ENCODE data around the gene PDP2. TPM values are rescaled to one million over a fixed set of nuclear protein-coding genes. Genes with fewer than 3 reads are reported as not detected.

Gene PDP2
- polyA plus RNA-seq, 1 donor (not counting 4 experiments of a cell fraction or from before 2014, with no cell fraction given) = 18.5 TPM

DNA sequence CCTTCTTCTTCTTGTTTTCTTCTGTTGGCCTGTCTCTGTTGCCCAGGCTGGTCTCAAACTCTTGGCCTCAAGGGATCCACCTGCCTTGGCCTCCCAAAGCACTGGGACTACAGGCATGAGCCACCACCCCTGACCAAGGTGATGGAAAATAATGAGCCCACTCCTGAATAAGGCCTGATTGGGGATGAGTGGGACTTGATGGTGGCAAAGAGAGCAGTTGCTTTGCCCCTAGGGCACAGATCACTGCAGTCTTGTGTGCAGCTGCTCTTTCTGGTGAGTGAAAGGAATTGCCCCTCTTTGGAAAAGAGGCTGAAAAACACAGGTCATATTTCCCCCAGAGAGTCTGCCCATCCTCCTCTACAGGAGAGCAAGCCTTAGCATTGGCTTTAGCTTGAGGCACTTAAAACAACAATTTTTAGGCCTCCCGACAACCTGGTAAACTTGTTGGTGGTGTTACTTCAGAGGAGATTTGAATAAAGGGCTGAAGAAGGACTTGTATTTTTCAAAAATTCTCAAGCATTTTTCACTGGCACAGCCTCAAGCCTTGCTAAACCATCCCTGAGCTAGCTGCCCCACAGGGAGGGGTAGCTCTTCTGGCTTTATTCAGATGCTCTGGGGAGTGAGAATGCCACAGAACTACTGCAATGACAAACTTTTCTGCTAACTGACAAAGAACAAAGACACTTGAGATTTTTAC is 6.1 kb upstream of the PDP2 start:
- no peaks in the 10 kb centered on the region for H4K20me1 ChIP-seq (ENCODE audit: control insufficient read depth, extremely low read depth, insufficient read depth, low read length)
- no peak overlapping the region for H2AFZ ChIP-seq (ENCODE audit: control insufficient read depth, low read length)
- no peak overlapping the region for H3K9ac ChIP-seq (ENCODE audit: control insufficient read depth, extremely low read depth, insufficient read depth, low read length)
- dilution Hi-C loops (cut with MboI; ENCODE audit: extremely low pct_ligation_motif_present, low sequenced_read_pairs) = no loop called here
- no peaks in the 10 kb centered on the region for H3K9me1 ChIP-seq (ENCODE audit: control insufficient read depth, extremely low read depth, insufficient read depth, low read length)
- no peaks in the 10 kb centered on the region for H3K27me3 ChIP-seq (ENCODE audit: control insufficient read depth, extremely low read depth, insufficient read depth, low read length)
- no peaks in the 10 kb centered on the region for H3K79me2 ChIP-seq (ENCODE audit: control insufficient read depth, insufficient read depth, low read length)
- peaks cover 5% of the 10 kb centered on the region for H3K4me1 ChIP-seq (ENCODE audit: control insufficient read depth, extremely low read depth, insufficient read depth, low read length)
- no peaks in the 10 kb centered on the region for H3K9me3 ChIP-seq (ENCODE audit: control insufficient read depth, low read depth, low read length)
- H3K4me3 ChIP-seq (ENCODE audit: control insufficient read depth in 2 of 3, extremely low read depth in 1 of 3, insufficient read depth in 2 of 3, low read depth in 1 of 3, low read length in 3 of 3) = no peak overlapping the region
- H3K36me3 ChIP-seq (ENCODE audit: control insufficient read depth in 2 of 2, extremely low read depth in 1 of 2, insufficient read depth in 2 of 2, low read length in 2 of 2) = no peaks in the 10 kb centered on the region
- TF ChIP-seq, protein P1, sequence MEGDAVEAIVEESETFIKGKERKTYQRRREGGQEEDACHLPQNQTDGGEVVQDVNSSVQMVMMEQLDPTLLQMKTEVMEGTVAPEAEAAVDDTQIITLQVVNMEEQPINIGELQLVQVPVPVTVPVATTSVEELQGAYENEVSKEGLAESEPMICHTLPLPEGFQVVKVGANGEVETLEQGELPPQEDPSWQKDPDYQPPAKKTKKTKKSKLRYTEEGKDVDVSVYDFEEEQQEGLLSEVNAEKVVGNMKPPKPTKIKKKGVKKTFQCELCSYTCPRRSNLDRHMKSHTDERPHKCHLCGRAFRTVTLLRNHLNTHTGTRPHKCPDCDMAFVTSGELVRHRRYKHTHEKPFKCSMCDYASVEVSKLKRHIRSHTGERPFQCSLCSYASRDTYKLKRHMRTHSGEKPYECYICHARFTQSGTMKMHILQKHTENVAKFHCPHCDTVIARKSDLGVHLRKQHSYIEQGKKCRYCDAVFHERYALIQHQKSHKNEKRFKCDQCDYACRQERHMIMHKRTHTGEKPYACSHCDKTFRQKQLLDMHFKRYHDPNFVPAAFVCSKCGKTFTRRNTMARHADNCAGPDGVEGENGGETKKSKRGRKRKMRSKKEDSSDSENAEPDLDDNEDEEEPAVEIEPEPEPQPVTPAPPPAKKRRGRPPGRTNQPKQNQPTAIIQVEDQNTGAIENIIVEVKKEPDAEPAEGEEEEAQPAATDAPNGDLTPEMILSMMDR (optimal IDR thresholded peaks at IDR 0.05 in 1 of 3, IDR thresholded peaks at IDR 0.05 in 1 of 3, conservative IDR thresholded peaks at IDR 0.05 in 1 of 3; ENCODE audit: extremely low read depth in 1 of 3, insufficient read depth in 2 of 3, low read length in 3 of 3) = no peak
- H3K27ac ChIP-seq (ENCODE audit: control insufficient read depth, insufficient read depth, low read length) = no peak overlapping the region
- no peak overlapping the region for H3K4me2 ChIP-seq (ENCODE audit: control insufficient read depth, extremely low read depth, insufficient read depth, low read depth, low read length)
- FAIRE-seq = no peak
- DNase-seq (ENCODE audit: low read depth, low spot score) = no peak

DNA sequence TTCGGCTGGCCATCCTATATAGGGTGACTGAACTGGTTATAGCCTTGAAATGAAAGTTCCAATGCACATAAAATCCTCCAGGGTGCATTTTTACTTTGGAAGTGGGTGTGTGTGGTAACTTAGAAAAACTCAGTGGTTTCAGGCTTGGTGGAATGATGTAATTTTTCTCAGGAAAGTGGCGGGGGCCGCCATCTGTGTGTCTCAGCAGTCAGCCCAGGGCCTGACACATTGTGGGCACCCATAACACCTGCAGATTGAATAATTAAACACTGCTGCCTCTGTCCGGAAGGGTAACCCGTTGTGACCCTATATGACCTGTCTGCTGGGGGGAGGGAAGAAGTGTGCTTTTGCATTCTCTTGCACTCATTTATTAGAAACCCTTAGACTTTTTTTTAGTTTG is 2.2 kb upstream of the PDP2 start:
- no peak overlapping the region for H3K9ac ChIP-seq (ENCODE audit: control insufficient read depth, extremely low read depth, insufficient read depth, low read length)
- no peak overlapping the region for H2AFZ ChIP-seq (ENCODE audit: control insufficient read depth, low read length)
- H3K9me3 ChIP-seq (ENCODE audit: control insufficient read depth, low read depth, low read length) = no peaks in the 10 kb centered on the region
- dilution Hi-C loops (cut with MboI; ENCODE audit: extremely low pct_ligation_motif_present, low sequenced_read_pairs) = no loop called here
- no peak overlapping the region for H3K4me3 ChIP-seq (ENCODE audit: control insufficient read depth in 2 of 3, extremely low read depth in 1 of 3, insufficient read depth in 2 of 3, low read depth in 1 of 3, low read length in 3 of 3)
- H3K4me2 ChIP-seq (ENCODE audit: control insufficient read depth, extremely low read depth, insufficient read depth, low read depth, low read length) = no peak overlapping the region
- H3K36me3 ChIP-seq (ENCODE audit: control insufficient read depth in 2 of 2, extremely low read depth in 1 of 2, insufficient read depth in 2 of 2, low read length in 2 of 2) = no peaks in the 10 kb centered on the region
- no peak for TF ChIP-seq EZH2 (IDR thresholded peaks at IDR 0.05; ENCODE audit: low read length)
- TF ChIP-seq, protein P1 (optimal IDR thresholded peaks at IDR 0.05 in 1 of 3, IDR thresholded peaks at IDR 0.05 in 1 of 3, conservative IDR thresholded peaks at IDR 0.05 in 1 of 3; ENCODE audit: extremely low read depth in 1 of 3, insufficient read depth in 2 of 3, low read length in 3 of 3) = no peak
- H3K79me2 ChIP-seq (ENCODE audit: control insufficient read depth, insufficient read depth, low read length) = peaks cover 23% of the 10 kb centered on the region
- H3K27me3 ChIP-seq (ENCODE audit: control insufficient read depth, extremely low read depth, insufficient read depth, low read length) = no peaks in the 10 kb centered on the region
- no peak overlapping the region for H3K27ac ChIP-seq (ENCODE audit: control insufficient read depth, insufficient read depth, low read length)
- no peak for DNase-seq (ENCODE audit: low read depth, low spot score)
- no peaks in the 10 kb centered on the region for H4K20me1 ChIP-seq (ENCODE audit: control insufficient read depth, extremely low read depth, insufficient read depth, low read length)
- H3K4me1 ChIP-seq (ENCODE audit: control insufficient read depth, extremely low read depth, insufficient read depth, low read length) = peaks cover 10% of the 10 kb centered on the region
- FAIRE-seq = no peak
- H3K9me1 ChIP-seq (ENCODE audit: control insufficient read depth, extremely low read depth, insufficient read depth, low read length) = no peaks in the 10 kb centered on the region
